Muscle layer of colon (tissue), 2 donors: ENCODE data around the gene FAM229A.

Source experiments
- H3K27ac ChIP-seq: one replicate; pipeline ENCODE4 v1.7.0; 2013; ENCODE audit warnings: low read depth, mild to moderate bottlenecking, low read length, moderate library complexity
- H3K27me3 ChIP-seq, 2 donors: one replicate each; pipeline ENCODE4 v1.7.0; 2013; ENCODE audit warnings: low read length in 2 of 2, mild to moderate bottlenecking in 2 of 2; ENCODE audit not compliant: insufficient read depth in 2 of 2, control insufficient read depth in 1 of 2
- H3K36me3 ChIP-seq: one replicate; pipeline ENCODE4 v1.7.0; 2013; ENCODE audit warnings: mild to moderate bottlenecking, low read length; ENCODE audit not compliant: insufficient read depth
- H3K4me1 ChIP-seq: one replicate; pipeline ENCODE4 v1.7.0; 2013; ENCODE audit warnings: mild to moderate bottlenecking, low read length; ENCODE audit not compliant: insufficient read depth
- H3K4me3 ChIP-seq, 2 donors: one replicate each; pipeline ENCODE4 v1.7.0; 2013; ENCODE audit warnings: low read length in 2 of 2, low read depth in 1 of 2, mild to moderate bottlenecking in 1 of 2, moderate library complexity in 1 of 2
- H3K9ac ChIP-seq: one replicate; pipeline ENCODE4 v1.7.0; 2013; ENCODE audit warnings: low read length
- H3K9me3 ChIP-seq: one replicate; pipeline ENCODE4 v1.7.0; 2013; ENCODE audit warnings: mild to moderate bottlenecking, low read length
- donor health status: abdominal sarcoma.
- donor health status: Adenocarcinoma of cecum.

FAM229A gene

DNA sequence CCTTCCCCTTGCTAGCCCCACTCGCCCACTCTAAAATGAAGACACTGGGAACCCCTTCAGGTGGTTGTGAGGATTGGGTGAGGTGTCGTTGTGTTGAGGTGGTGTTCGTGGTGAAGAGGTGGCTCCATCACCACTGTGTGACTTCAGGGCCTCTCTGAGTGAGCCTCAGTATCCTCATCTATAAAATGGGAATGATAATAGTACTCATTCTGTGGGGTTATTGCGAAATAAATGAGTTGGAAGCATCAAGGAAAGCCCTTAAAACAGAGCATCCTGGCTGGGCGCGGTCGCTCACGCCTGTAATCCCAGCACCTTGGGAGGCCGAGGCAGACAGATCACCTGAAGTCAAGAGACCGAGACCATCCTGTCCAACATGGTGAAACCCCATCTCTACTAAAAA, 19.6 kb downstream of the FAM229A start:
- H3K36me3 ChIP-seq = no peaks in the 10 kb centered on the region
- no peak overlapping the region for H3K27ac ChIP-seq
- no peaks in the 10 kb centered on the region for H3K9me3 ChIP-seq
- H3K9ac ChIP-seq = no peak overlapping the region
- no peaks in the 10 kb centered on the region for H3K4me1 ChIP-seq
- H3K4me3 ChIP-seq = no peak overlapping the region
- H3K27me3 ChIP-seq = no peaks in the 10 kb centered on the region

DNA sequence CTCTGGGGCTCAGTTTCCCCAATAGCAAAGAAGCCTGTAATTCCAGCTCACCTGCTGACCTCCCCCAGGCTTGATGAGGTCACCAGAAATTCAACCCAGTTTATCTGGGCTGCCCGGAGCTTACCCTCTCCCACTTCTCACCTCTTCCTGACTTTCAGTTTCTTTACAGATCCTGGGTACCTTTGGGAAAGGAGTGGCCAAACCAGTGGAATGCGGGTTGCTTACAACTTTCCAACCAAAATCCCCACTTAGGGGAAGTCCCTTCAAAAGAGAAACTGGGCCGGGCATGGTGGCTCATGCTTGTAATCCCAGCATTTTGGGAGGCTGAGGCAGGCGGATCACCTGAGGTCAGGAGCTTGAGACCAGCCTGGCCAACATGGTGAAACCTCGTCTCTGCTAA, 20.3 kb downstream of the FAM229A start:
- Histone ChIP-seq H3K27me3 (no peaks in the 10 kb centered on the region), H3K9me3 (no peaks in the 10 kb centered on the region), H3K4me3 (no peak overlapping the region), H3K9ac (no peak overlapping the region), H3K4me1 (no peaks in the 10 kb centered on the region), H3K27ac (no peak overlapping the region), H3K36me3 (no peaks in the 10 kb centered on the region)

DNA sequence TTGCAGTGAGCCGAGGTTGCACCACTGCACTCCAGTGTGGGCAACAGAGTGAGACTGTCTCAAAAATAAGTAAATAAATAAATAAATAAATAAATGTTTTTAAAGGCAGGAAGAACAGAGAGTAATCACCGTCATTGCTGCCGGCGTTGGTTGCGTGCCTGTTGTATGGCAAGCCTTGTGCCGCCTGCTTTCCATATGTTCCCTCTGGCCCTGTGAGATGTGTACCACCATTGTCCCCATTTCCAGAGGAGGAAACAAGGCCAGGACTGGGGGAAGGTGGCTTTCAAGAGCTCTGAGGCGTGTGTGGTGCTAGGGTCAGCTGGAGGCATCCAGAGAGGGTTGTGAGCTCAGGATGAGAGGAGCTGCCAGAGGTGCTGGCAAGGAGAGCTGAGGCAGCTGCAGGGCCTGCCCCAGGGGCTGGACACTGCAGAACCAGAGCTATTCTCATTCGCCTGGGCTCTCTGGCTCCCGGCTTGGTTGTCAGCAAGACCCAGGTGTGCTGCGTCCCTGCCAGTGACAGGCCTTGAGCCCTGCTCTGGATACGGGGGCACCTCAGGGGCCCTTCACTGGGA, 21.0 kb downstream of the FAM229A start:
- no peak overlapping the region for H3K27ac ChIP-seq

DNA sequence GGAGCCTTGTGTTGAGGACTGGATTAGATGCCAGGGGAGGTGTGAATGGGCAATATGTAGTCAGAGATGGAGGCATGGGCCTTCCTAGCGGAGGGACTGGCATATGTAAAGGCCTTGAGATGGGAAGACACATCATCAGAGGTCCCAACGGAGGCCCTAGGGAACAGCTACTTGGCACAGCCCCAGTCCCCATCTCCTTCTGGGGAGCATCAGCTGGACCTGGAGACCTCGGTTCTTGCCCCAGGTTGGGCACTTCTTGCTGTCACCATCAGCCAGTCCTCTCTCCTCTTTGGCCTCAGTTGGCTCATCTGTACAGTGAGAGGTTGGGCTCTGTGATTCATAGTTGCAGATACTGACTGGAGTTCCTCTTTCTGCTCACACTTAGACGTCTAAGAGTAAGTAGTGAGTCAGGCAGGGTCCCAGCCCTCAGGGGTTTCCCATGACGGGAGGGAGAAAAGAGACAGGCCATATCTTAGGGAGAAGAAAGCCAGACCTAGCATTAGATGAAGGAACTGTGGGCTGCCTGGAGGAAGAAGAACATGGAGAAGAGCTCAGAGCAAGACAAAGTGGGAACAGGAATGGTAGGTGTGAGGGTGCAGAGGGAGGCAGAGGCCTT, 22.8 kb downstream of the FAM229A start:
- Histone ChIP-seq H3K9ac (no peak overlapping the region), H3K36me3 (no peaks in the 10 kb centered on the region), H3K4me3 (no peak overlapping the region), H3K9me3 (no peaks in the 10 kb centered on the region), H3K4me1 (peaks cover 5% of the 10 kb centered on the region), H3K27me3 (peaks cover 0 to 5% of the 10 kb centered on the region in 2 donors), H3K27ac (no peak overlapping the region)

More for the DNA sequence above, 21.0 kb downstream of the FAM229A start:
- no peak overlapping the region for H3K4me3 ChIP-seq
- H3K9me3 ChIP-seq = no peaks in the 10 kb centered on the region
- no peak overlapping the region for H3K9ac ChIP-seq
- no peaks in the 10 kb centered on the region for H3K4me1 ChIP-seq
- H3K36me3 ChIP-seq = no peaks in the 10 kb centered on the region
- no peaks in the 10 kb centered on the region for H3K27me3 ChIP-seq

DNA sequence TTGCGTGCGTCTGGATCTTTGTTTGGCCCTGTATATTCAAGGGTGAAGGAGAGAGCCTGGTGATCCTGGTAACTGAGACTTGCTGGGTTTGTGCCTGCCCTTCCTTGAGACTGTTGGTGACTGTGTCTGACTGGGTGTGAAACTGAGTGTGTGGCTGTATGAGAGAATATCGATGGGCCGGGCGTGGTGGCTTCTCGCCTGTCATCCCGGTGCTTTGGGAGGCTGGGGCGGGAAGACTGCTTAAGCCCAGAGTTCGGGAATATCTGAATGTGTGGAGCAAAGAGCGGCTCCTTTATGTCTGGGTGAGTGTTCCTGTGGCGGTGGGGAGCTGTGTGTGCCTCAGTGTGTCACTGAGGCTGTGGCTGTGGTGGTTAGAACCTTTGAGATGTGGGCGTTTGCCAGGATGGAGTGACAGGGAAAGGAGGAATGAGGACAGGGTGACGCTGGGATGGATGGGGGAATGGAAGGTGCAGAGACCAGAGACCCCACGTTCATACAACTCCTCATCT, 23.6 kb downstream of the FAM229A start:
- Histone ChIP-seq H3K9ac (no peak overlapping the region), H3K9me3 (no peaks in the 10 kb centered on the region), H3K36me3 (no peaks in the 10 kb centered on the region), H3K27me3 (peaks cover 0 to 7% of the 10 kb centered on the region in 2 donors), H3K4me3 (no peak overlapping the region), H3K4me1 (peaks cover 7% of the 10 kb centered on the region), H3K27ac (no peak overlapping the region)

DNA sequence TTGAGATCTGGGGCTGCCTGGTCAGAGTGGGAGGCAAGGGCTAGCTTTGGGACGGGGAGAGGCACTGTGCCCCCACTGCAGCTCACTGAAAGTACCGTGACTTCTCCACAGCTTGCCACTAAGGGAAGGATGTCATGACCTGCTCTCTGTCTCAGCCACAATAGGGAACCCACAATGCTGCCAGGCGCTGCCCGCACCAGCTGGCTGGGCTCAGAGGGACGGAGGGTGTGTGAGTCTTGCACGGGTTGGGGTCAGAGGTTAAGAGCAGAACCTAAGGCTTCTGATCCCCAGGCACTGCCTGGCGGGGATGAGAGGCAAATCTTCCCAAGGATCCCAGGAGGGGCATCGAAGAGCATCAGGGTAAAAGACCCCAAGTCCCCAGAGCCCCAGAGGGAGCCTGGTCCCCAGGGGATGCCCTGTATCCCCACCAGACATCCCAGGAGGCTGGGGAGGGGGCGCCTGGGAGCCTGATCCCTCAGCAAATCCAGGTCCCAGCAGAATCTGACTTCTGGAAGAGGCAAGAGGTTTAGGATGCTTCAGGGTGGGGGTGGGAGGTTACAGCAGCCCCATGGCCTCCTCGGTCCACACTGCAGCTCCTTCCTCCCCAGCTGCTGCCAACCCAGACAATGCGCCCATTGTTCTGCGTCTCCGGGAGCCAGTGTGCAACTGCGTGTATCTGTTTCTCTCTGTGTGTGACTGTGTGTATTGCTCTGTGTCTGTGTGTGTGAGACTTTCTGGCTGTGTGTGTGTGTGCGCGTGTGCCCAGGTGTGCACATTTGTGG, 24.2 kb downstream of the FAM229A start:
- Histone ChIP-seq H3K27ac (no peak overlapping the region), H3K4me1 (peaks cover 7% of the 10 kb centered on the region), H3K36me3 (no peaks in the 10 kb centered on the region), H3K27me3 (peaks cover 0 to 7% of the 10 kb centered on the region in 2 donors), H3K9me3 (no peaks in the 10 kb centered on the region), H3K9ac (no peak overlapping the region), H3K4me3 (no peak overlapping the region)

DNA sequence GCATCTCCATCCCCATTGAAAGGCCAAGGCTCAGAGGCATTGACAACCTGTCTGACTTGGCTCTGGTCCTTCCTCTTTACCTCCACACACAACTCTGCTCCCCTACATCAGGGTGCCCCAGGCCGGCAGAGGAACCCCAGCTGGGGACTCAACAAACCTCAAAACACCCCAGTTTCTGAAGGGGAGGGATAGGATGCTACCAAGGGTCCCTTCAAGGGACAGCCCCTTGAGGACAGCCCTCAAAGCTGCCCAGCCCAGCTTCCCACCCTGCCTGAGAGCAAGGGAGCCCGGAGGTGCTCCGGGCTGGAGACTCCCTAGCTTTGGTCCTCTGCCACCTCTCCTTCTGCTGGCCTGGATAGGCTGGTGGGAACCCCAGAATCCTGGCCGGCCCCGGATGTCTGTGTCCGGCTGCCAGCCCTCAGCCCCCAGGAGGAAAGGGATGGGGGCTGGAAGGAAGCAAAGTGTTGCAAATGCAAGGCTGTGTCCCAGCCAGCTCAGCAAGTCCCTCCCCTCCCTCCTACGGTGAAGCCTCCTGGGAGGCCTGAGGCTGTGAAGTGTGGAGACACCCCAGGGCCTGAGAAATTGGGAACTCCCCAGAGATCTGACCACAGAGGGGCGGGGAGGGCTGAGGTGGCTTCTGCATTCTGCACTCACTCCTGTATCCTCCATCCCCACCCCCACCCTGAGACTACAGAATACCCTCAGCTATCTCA, 25.2 kb downstream of the FAM229A start:
- no peak overlapping the region for H3K27ac ChIP-seq
- no peaks in the 10 kb centered on the region for H3K9me3 ChIP-seq
- H3K4me1 ChIP-seq = peaks cover 7% of the 10 kb centered on the region
- H3K27me3 ChIP-seq = peaks cover 0 to 7% of the 10 kb centered on the region in 2 donors
- H3K4me3 ChIP-seq = no peak overlapping the region
- H3K36me3 ChIP-seq = peaks cover 7% of the 10 kb centered on the region
- H3K9ac ChIP-seq = no peak overlapping the region

DNA sequence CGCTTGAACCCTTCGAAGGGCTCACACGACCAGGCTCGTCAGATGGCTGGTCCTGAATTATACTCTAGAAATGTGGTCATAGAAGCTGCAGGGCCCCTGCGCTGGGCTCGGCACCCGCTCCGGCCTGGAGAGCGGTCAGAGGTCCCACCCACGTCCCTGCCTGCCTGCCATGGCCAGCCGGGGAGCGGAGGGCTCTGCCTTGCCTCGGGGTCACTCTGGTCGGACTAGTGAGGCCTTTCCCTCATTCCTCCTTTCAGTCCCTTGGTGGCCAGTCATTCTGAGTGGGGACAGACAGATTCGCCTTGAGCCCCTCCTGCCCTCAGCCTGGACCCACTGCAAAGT, 25.7 kb downstream of the FAM229A start:
- no peak overlapping the region for H3K27ac ChIP-seq
- H3K9ac ChIP-seq = no peak overlapping the region
- peaks cover 0 to 7% of the 10 kb centered on the region in 2 donors for H3K27me3 ChIP-seq
- H3K36me3 ChIP-seq = peaks cover 13% of the 10 kb centered on the region
- no peaks in the 10 kb centered on the region for H3K9me3 ChIP-seq
- H3K4me3 ChIP-seq = peak overlapping the region in 1 of 2 donors; percentile 43
- peaks cover 7% of the 10 kb centered on the region for H3K4me1 ChIP-seq

DNA sequence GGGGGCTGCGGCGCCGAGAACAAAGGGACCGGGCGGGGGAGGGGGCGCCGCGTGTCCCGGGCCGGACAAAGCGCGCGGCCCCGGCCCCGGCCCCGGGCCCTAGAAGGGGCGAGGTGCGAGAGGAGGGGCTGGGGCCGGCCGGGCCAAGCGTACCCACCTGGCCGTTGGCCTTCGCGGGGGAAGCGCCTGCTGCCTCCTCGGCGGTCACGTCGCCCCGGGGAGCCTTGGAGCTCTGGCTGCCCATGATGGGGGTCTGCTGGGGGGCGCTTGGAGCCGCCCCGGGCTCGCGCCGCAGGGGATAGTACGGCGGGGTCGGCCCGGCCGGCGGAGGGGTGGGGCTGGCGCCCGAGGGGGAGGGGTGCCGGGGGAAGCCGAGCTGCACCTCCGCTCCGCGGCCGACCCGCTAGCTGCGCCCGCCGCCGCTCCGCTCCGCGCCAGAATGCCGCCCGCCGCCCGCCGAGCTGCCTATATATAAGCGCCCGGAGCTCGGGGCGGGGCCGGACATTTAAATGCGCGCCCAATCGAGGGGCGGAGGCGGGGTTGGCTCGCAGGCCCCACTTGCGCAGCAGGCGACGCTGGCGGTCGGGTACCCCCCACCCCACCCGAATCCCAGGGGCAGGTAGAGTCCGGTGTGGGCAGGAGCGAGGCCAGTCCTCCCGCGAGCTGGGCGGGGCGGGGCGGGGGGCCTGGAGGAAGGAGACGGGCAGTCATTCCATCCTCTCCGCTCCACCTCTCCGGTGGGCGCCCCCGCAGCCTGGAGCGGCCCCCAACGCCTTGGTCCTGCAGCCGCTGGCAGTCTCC, 26.3 kb downstream of the FAM229A start, which contains the start of gene MARCKSL1:
TSS of gene MARCKSL1 (minus strand) at position 444 of the 801 bp plus-strand sequence. CDS start at position 244, 200 bp downstream.
- no peak within 1 kb of the TSS for H3K9ac ChIP-seq
- H3K27ac ChIP-seq = no peak within 1 kb of the TSS
- peaks cover 18% of the 10 kb centered on the region for H3K36me3 ChIP-seq
- peaks cover 7% of the 10 kb centered on the region for H3K4me1 ChIP-seq
- H3K27me3 ChIP-seq = peaks cover 0 to 7% of the 10 kb centered on the region in 2 donors
- H3K9me3 ChIP-seq = no peaks in the 10 kb centered on the region
- peak within 1 kb of the TSS; percentile 50 to 64 for H3K4me3 ChIP-seq

DNA sequence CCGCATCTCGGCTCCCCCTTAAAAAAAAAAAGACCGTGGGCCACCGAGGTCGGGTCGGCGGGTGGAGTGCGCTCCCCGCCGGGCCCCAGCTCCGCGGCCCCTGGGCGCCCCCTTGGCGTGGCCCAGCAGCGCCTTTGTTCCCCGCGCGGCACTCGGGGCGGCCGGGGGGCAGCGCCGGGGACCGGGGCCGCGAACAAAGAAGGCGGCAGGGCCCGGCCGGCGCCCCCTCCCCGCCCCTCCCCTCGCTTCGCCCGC, 26.8 kb downstream of the FAM229A start:
- peaks cover 24% of the 10 kb centered on the region for H3K36me3 ChIP-seq
- no peaks in the 10 kb centered on the region for H3K9me3 ChIP-seq
- peaks cover 0 to 7% of the 10 kb centered on the region in 2 donors for H3K27me3 ChIP-seq
- H3K9ac ChIP-seq = no peak overlapping the region
- H3K4me1 ChIP-seq = peaks cover 7% of the 10 kb centered on the region
- peak overlapping the region; percentile 50 to 64 for H3K4me3 ChIP-seq
- H3K27ac ChIP-seq = no peak overlapping the region
